IgD-negative memory B cell (primary cell): ENCODE results near the gene IQCB1. TPM values are rescaled to one million over a fixed set of nuclear protein-coding genes. Genes with fewer than 3 reads are reported as not detected.

Experiments
- polyA plus RNA-seq: library from polyadenylated mRNA; unstranded; fragments of 300-500 nt; fragmentation: Illumina TruSeq; gene quantifications from one replicate; pipeline ENCODE4 v1.2.3, GENCODE V29; 2021

The IQCB1 gene
- polyA plus RNA-seq, 1 donor from 2014 or later, result 28.6 TPM

Other genes with a start within 250 kb of the IQCB1 start
- 0.18 TPM for gene FBXO40, start 241.7 kb downstream of the IQCB1 start, polyA plus RNA-seq
- gene HCLS1, start 174.2 kb downstream of the IQCB1 start, polyA plus RNA-seq, result 468 TPM
- 10.0 TPM for gene GOLGB1, start 85.3 kb downstream of the IQCB1 start, polyA plus RNA-seq
- gene EAF2, start 149 bp upstream of the IQCB1 start, polyA plus RNA-seq, result 296 TPM
- 2.0 TPM for gene SLC15A2, start 59.3 kb upstream of the IQCB1 start, polyA plus RNA-seq
- 4.0 TPM for gene ILDR1, start 187.2 kb upstream of the IQCB1 start, polyA plus RNA-seq
- 85.1 TPM for gene CD86, start 220.3 kb upstream of the IQCB1 start, polyA plus RNA-seq